ENCODE data around the gene STX4. TPM values are rescaled to one million over a fixed set of nuclear protein-coding genes. Genes with fewer than 3 reads are reported as not detected.

The STX4 gene
- total RNA-seq, 1 donor from 2014 or later: 84.0 TPM

GRCh38 chr16:31020536-31020935 is 12.8 kb upstream of the STX4 start:
- no peak for DNase-seq (ENCODE audit: low spot score)

- no peak for DNase-seq (ENCODE audit: low spot score)
Measured at GRCh38 chr16:31022544-31023251, 10.7 kb upstream of the STX4 start.

GRCh38 chr16:31023252-31023602 is 10.1 kb upstream of the STX4 start:
- no peak for DNase-seq (ENCODE audit: low spot score)

GRCh38 chr16:31023627-31024226 is 9.6 kb upstream of the STX4 start:
- DNase-seq (ENCODE audit: low spot score): no peak

- no peak for DNase-seq (ENCODE audit: low spot score)
Measured at GRCh38 chr16:31025339-31025738, 8.0 kb upstream of the STX4 start.

- DNase-seq (ENCODE audit: low spot score): no peak
Measured at GRCh38 chr16:31029272-31029671, 4.1 kb upstream of the STX4 start.

- no peak for DNase-seq (ENCODE audit: low spot score)
Measured at GRCh38 chr16:31031276-31031675, 2.1 kb upstream of the STX4 start.

GRCh38 chr16:31033709-31034492 is 543 bp downstream of the STX4 start:
- peak; percentile 92 for DNase-seq (ENCODE audit: low spot score)

GRCh38 chr16:31036691-31037090 is 3.3 kb downstream of the STX4 start:
- DNase-seq (ENCODE audit: low spot score): no peak

GRCh38 chr16:31038993-31039392 is 5.6 kb downstream of the STX4 start:
- no peak for DNase-seq (ENCODE audit: low spot score)

GRCh38 chr16:31042866-31043265 is 9.5 kb downstream of the STX4 start:
- no peak for DNase-seq (ENCODE audit: low spot score)

- DNase-seq (ENCODE audit: low spot score): no peak
Measured at GRCh38 chr16:31043352-31043751, 10.0 kb downstream of the STX4 start.

- no peak for DNase-seq (ENCODE audit: low spot score)
Measured at GRCh38 chr16:31043898-31044481, 10.6 kb downstream of the STX4 start.

GRCh38 chr16:31050280-31051030 is 17.1 kb downstream of the STX4 start:
- DNase-seq (ENCODE audit: low spot score): no peak

GRCh38 chr16:31052114-31052513 is 18.8 kb downstream of the STX4 start:
- no peak for DNase-seq (ENCODE audit: low spot score)

- no peak for DNase-seq (ENCODE audit: low spot score)
Measured at GRCh38 chr16:31055613-31056012, 22.3 kb downstream of the STX4 start.

- DNase-seq (ENCODE audit: low spot score): no peak
Measured at GRCh38 chr16:31061126-31061812, 27.9 kb downstream of the STX4 start.

- no peak for DNase-seq (ENCODE audit: low spot score)
Measured at GRCh38 chr16:31061813-31062440, 28.6 kb downstream of the STX4 start.

GRCh38 chr16:31063495-31063842 is 30.1 kb downstream of the STX4 start:
- no peak for DNase-seq (ENCODE audit: low spot score)

- no peak for DNase-seq (ENCODE audit: low spot score)
Measured at GRCh38 chr16:31063843-31064611, 30.7 kb downstream of the STX4 start.
